GM12878 (cell line): ENCODE data around the gene BMP8B. TPM values are rescaled to one million over a fixed set of nuclear protein-coding genes. Genes with fewer than 3 reads are reported as not detected.

Experiments used
- ATAC-seq: fragments of 200-7000 bp; cut with Tn5 transposase; 3 replicates; pipeline ENCODE4 v1.9.1; 2020; ENCODE audit warnings: mild to moderate bottlenecking, moderate library complexity
- BruUV-seq: library from RNA; stranded (reverse); fragments of 400-500 nt; replicated peaks from 2 replicates; lab custom pipeline; 2021; lab: Mats Ljungman, UMichigan
- CTCF ChIA-PET: fragments of 300-600 bp; sonication (Branson Sonifier 250); formaldehyde crosslinking; extraction: SDS; loops from one replicate; lab custom pipeline; 2021; ENCODE audit warnings: inconsistent platforms; lab: Yijun Ruan, JAX
- POLR2A ChIA-PET: fragments of 350-600 bp; formaldehyde crosslinking; extraction: SDS; loops from one replicate; lab custom pipeline; 2021; ENCODE audit warnings: inconsistent platforms; lab: Charles Lee
- RAD21 ChIA-PET: fragments of 300-600 bp; sonication (Branson Sonifier 250); formaldehyde crosslinking; loops from one replicate; lab custom pipeline; 2023; ENCODE audit warnings: antibody characterized with exemption; ENCODE audit not compliant: unreplicated experiment; lab: Charles Lee
- SMC1A ChIA-PET: fragments of 300-600 bp; sonication (Branson Sonifier 250); formaldehyde crosslinking; loops from one replicate; lab custom pipeline; 2023; ENCODE audit not compliant: unreplicated experiment, uncharacterized antibody; lab: Charles Lee
- DNase-seq: peaks from one replicate; pipeline ENCODE4 v3.0.0-alpha.2; 2011; ENCODE audit warnings: low read depth, low spot score
- FAIRE-seq: peaks from 3 replicates; lab custom pipeline; 2011; peaks lifted over from hg19 to GRCh38; lab: Jason Lieb, UNC
- H2AFZ ChIP-seq: 2 replicates; pipeline ENCODE4 v1.6.0; 2011; ENCODE audit warnings: low read depth, low read length, control low read depth; ENCODE audit not compliant: control insufficient read depth
- H3K27ac ChIP-seq: 2 replicates; pipeline ENCODE4 v1.5.1; 2011; ENCODE audit warnings: control low read depth; ENCODE audit not compliant: control insufficient read depth, insufficient read depth
- H3K27me3 ChIP-seq, 2 experiments: replicated peaks in 1 of 2; 2 replicates each; pipeline versions ENCODE4 v1.6.0 to v1.6.1; 2011; ENCODE audit warnings: low read length in 1 of 2; ENCODE audit not compliant: control insufficient read depth in 2 of 2, insufficient read depth in 2 of 2
- H3K36me3 ChIP-seq, 2 experiments: 2 replicates each; pipeline ENCODE4 v1.5.1; 2011; ENCODE audit warnings: low read length in 1 of 2; ENCODE audit not compliant: control insufficient read depth in 2 of 2, insufficient read depth in 2 of 2
- H3K4me1 ChIP-seq: 2 replicates; pipeline ENCODE4 v1.6.1; 2011; ENCODE audit warnings: mild to moderate bottlenecking, low read length, moderate library complexity, mixed read lengths; ENCODE audit not compliant: control insufficient read depth, insufficient read depth
- H3K4me2 ChIP-seq: 2 replicates; pipeline ENCODE4 v1.6.0; 2011; ENCODE audit warnings: control low read depth; ENCODE audit not compliant: control insufficient read depth, insufficient read depth
- H3K4me3 ChIP-seq: fragments of 200-600 bp; sonication (generic); 2 replicates; pipeline ENCODE4 v1.5.1; 2016
- H3K79me2 ChIP-seq: 2 replicates; pipeline ENCODE4 v1.6.0; 2011; ENCODE audit warnings: low read length; ENCODE audit not compliant: control insufficient read depth, insufficient read depth
- H3K9ac ChIP-seq: 2 replicates; pipeline ENCODE4 v1.8.0; 2011; ENCODE audit warnings: low read length, control low read depth, mixed read lengths; ENCODE audit not compliant: control insufficient read depth, insufficient read depth
- H3K9me3 ChIP-seq: replicated peaks from 3 replicates; pipeline ENCODE4 v1.5.1; 2011; ENCODE audit warnings: mild to moderate bottlenecking, low read length; ENCODE audit not compliant: control insufficient read depth, insufficient read depth
- H4K20me1 ChIP-seq: 2 replicates; pipeline ENCODE4 v1.6.0; 2011; ENCODE audit not compliant: control insufficient read depth, insufficient read depth
- ATF7 ChIP-seq: fragments of 450-650 bp; IDR thresholded peaks from 2 replicates; pipeline ENCODE4 v1.6.1; 2016; ENCODE audit warnings: low read depth, mild to moderate bottlenecking
- CBFB ChIP-seq: IDR thresholded peaks from 2 replicates; pipeline ENCODE4 v1.6.1; 2016; ENCODE audit warnings: antibody characterized with exemption, low read depth
- CHD2 ChIP-seq: IDR thresholded peaks from 2 replicates; pipeline ENCODE4 v1.6.1; 2011; ENCODE audit warnings: low read depth, low read length, improper control_type of control experiment, borderline replicate concordance
- DPF2 ChIP-seq: fragments of 450-650 bp; IDR thresholded peaks from 2 replicates; pipeline ENCODE4 v1.6.1; 2017; ENCODE audit warnings: mild to moderate bottlenecking
- EGR1 ChIP-seq, 2 experiments: IDR thresholded peaks; 1 replicate in 1 of 2; 2 replicates in 1 of 2; pipeline ENCODE4 v1.6.1; 2011 to 2012; ENCODE audit warnings: low read depth in 2 of 2, low read length in 2 of 2, borderline replicate concordance in 1 of 2, mild to moderate bottlenecking in 1 of 2, moderate library complexity in 1 of 2
- FOS ChIP-seq: IDR thresholded peaks from 3 replicates; pipeline ENCODE4 v1.6.1; 2011; ENCODE audit warnings: borderline replicate concordance; ENCODE audit not compliant: insufficient read length; ENCODE audit errors: extremely low read depth
- GABPA ChIP-seq: IDR thresholded peaks from 2 replicates; pipeline ENCODE4 v1.6.1; 2014; ENCODE audit warnings: antibody characterized with exemption, low read depth, mild to moderate bottlenecking, inconsistent platforms
- HCFC1 ChIP-seq: fragments of 150-350 bp; IDR thresholded peaks from 2 replicates; pipeline ENCODE4 v1.6.1; 2014; ENCODE audit warnings: low read length
- HDGF ChIP-seq: fragments of 450-650 bp; IDR thresholded peaks from 2 replicates; pipeline ENCODE4 v1.6.1; 2016; ENCODE audit warnings: antibody characterized with exemption
- IKZF2 ChIP-seq, 2 experiments: fragments of 450-650 bp; IDR thresholded peaks; 2 replicates each; pipeline ENCODE4 v1.6.1; 2017; ENCODE audit warnings: mild to moderate bottlenecking in 2 of 2, moderate library complexity in 2 of 2
- NFYA ChIP-seq: IDR thresholded peaks from 2 replicates; pipeline ENCODE4 v1.6.1; 2011; ENCODE audit warnings: low read depth, mild to moderate bottlenecking, low read length, improper control_type of control experiment, borderline replicate concordance
- PAX8 ChIP-seq: fragments of 450-650 bp; IDR thresholded peaks from 2 replicates; pipeline ENCODE4 v1.6.1; 2017; ENCODE audit warnings: mild to moderate bottlenecking, moderate library complexity
- POLR2AphosphoS5 ChIP-seq: IDR thresholded peaks from 2 replicates; pipeline ENCODE4 v1.6.1; 2011; ENCODE audit warnings: mild to moderate bottlenecking, low read length, inconsistent platforms
- RELA ChIP-seq: fragments of 450-650 bp; IDR thresholded peaks from 2 replicates; pipeline ENCODE4 v1.8.0; 2014; ENCODE audit warnings: borderline replicate concordance; ENCODE audit not compliant: partially characterized antibody
- SIN3A ChIP-seq: IDR thresholded peaks from 2 replicates; pipeline ENCODE4 v1.6.1; 2012; ENCODE audit warnings: low read depth, low read length, improper control_type of control experiment
- SMC3 ChIP-seq: IDR thresholded peaks from 2 replicates; pipeline ENCODE4 v1.6.1; 2011; ENCODE audit warnings: low read length, improper control_type of control experiment, borderline replicate concordance
- YY1 ChIP-seq: IDR thresholded peaks from 2 replicates; pipeline ENCODE4 v1.6.1; 2011; ENCODE audit warnings: low read depth, mild to moderate bottlenecking, low read length
- ZNF207 ChIP-seq: fragments of 450-650 bp; IDR thresholded peaks from 2 replicates; pipeline ENCODE4 v1.6.1; 2014; ENCODE audit warnings: antibody characterized with exemption, mild to moderate bottlenecking, borderline replicate concordance
- ZZZ3 ChIP-seq: IDR thresholded peaks from 2 replicates; pipeline ENCODE4 v1.6.1; 2011; ENCODE audit warnings: low read depth; ENCODE audit not compliant: control insufficient read depth, insufficient read length
- WGBS: methylation state at CpG from one replicate; pipeline ENCODE4 v1.1.6; 2016; ENCODE audit warnings: low lambda C conversion rate; ENCODE audit not compliant: insufficient replicate concordance, insufficient coverage; ENCODE audit errors: missing lambda C conversion rate; 5-methylcytosine and 5-hydroxymethylcytosine counted together
- in situ Hi-C: fragments of 300-500 bp; cut with MboI; formaldehyde crosslinking; loops from 9 replicates; pipeline ENCODE4 v1.14.3; 2018; ENCODE audit warnings: mixed read lengths
- intact Hi-C: fragments of 100-400 bp; cut with micrococcal nuclease; formaldehyde crosslinking; loops from one replicate; pipeline ENCODE4 v1.14.2; 2022; ENCODE audit not compliant: unreplicated experiment
- polyA plus RNA-seq, 11 experiments: library from polyadenylated mRNA; depleted of rRNA in 4 of 11; unstranded in 6 of 11; stranded (reverse) in 5 of 11; fragments of >200 nt; fragmentation: Nextera tagmentation in 4 of 11; fragmentation: Illumina TruSeq in 1 of 11; extraction: Ambion mirVana in 4 of 11; extraction: Trizol in 1 of 11; gene quantifications; 1 replicate in 1 of 11; 2 replicates in 10 of 11; pipeline versions ENCODE4 v1.2.1 to v1.2.3, GENCODE V29; 2011 to 2016; ENCODE audit warnings: inconsistent platforms in 2 of 11, missing spikeins in 2 of 11, low read depth in 1 of 11
- total RNA-seq, 4 experiments: library from RNA; depleted of rRNA in 3 of 4; stranded (reverse); fragments of >200 nt in 3 of 4; fragmentation: Illumina TruSeq in 1 of 4; extraction: Trizol in 1 of 4; gene quantifications; 2 replicates each; pipeline versions ENCODE4 v1.2.1 to v1.2.3, GENCODE V29; 2013 to 2021
- TF ChIP-seq, protein P1 (sequence below), 3 experiments: IDR thresholded peaks in 2 of 3; conservative IDR thresholded peaks in 1 of 3; 2 replicates each; pipeline ENCODE4 v1.5.1; 2011; ENCODE audit warnings: low read depth in 3 of 3, low read length in 3 of 3, mild to moderate bottlenecking in 3 of 3, control low read depth in 2 of 3, moderate library complexity in 2 of 3, inconsistent platforms in 1 of 3, mixed read lengths in 1 of 3; ENCODE audit not compliant: control insufficient read depth in 2 of 3, insufficient read depth in 1 of 3; ENCODE audit errors: extremely low read depth in 1 of 3
- TF ChIP-seq, protein P2 (sequence below): fragments of 450-650 bp; conservative IDR thresholded peaks from 2 replicates; pipeline ENCODE4 v1.6.1; 2017; ENCODE audit warnings: mild to moderate bottlenecking, moderate library complexity

Gene BMP8B
- total and polyA plus RNA-seq, 10 of the 15 experiments (the other 5 are each of a cell fraction or from before 2014, with no cell fraction given) = 0.09 to 1.2 (median 0.52) TPM

DNA sequence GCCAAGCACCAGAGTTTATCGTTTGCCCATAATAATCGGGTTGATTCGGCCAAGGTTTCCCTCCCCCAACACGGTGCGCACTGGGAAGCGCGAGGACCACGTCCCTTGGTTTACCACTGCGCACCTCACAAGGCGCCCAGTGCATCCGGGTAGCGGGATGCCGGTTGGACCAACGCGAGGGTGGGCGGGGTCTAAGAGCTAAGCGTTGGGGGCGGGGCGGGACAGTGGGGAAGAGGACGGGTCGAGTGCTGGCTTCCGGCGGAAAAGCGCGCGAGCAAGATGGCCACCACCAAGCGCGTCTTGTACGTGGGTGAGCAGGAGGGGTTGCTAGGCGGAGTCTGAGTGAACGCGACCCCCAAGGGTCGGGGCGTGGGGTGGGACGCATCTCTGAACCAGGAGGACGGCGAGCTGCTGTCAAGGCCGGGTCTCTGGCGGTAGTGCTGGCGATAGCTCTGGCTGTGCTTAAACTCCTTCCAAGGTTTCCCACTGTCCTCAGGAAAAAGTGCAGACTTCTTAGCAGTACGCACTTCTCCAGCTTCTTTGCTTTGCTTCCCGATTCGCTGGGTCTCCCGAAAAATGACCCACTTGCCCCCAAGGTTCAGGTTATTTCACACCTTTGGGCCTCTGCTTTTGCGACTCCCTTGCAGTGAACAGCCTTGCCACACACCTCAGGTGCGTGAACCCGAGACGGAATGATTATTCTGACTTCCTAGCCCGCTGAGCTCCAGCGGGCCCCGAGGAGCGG lies 49.9 kb downstream of the BMP8B start, which contains the start of gene PPIE:
Gene PPIE, plus strand, starts transcription at position 261 of the 745 bp plus-strand sequence. Its CDS starts 19 bp downstream, at position 280.
- SMC1A ChIA-PET = interaction anchor here (1.0 to 2.1 kb wide), 6 partner anchors 12 to 200 kb away, joined by 3 to 10 read pairs (median 4); partner anchors contain the start of gene NT5C1A
- H4K20me1 ChIP-seq = no peaks in the 10 kb centered on the region
- CTCF ChIA-PET = interaction anchor here (0.6 to 2.6 kb wide), 10 partner anchors 9 to 552 kb away, joined by 3 to 8 read pairs (median 4); no protein-coding TSS in a partner anchor
- no peaks in the 10 kb centered on the region for H3K9me3 ChIP-seq
- no TSS peak for BruUV-seq
- H3K4me2 ChIP-seq = peak within 1 kb of the TSS; percentile 71
- peak within 1 kb of the TSS; percentile 86 for H3K9ac ChIP-seq
- peaks cover 9% of the 10 kb centered on the region for H3K4me1 ChIP-seq
- 2% methylated on average over 52 of the region's 52 CpGs for WGBS
- FAIRE-seq (peak; percentile 92), ATAC-seq (peak; percentile 99), DNase-seq (peak; percentile 70)
- intact Hi-C loops = no loop called here
- peak within 1 kb of the TSS; percentile 99 for H3K4me3 ChIP-seq
- H3K36me3 ChIP-seq = peaks cover 5 to 8% of the 10 kb centered on the region in 2 experiments; a peak in 3 of 4 replicates
- RAD21 ChIA-PET = interaction anchor here (0.8 to 1.8 kb wide), 3 partner anchors 16 to 61 kb away, joined by 3 to 4 read pairs (median 4); no protein-coding TSS in a partner anchor
- H3K79me2 ChIP-seq = peaks cover 21% of the 10 kb centered on the region
- H2AFZ ChIP-seq = peak within 1 kb of the TSS; percentile 96
- POLR2A ChIA-PET = interaction anchor here (0.6 to 1.0 kb wide), 4 partner anchors 12 to 223 kb away, joined by 3 to 5 read pairs (median 4); no protein-coding TSS in a partner anchor
- in situ Hi-C loops = no loop called here
- H3K27ac ChIP-seq = peak within 1 kb of the TSS; percentile 79
- H3K27me3 ChIP-seq = no peaks in the 10 kb centered on the region
- TF ChIP-seq ZNF207 (no peak), GABPA (peak; percentile 82), CHD2 (peak; percentile 60; the same call in 1 of the 2 replicates), HCFC1 (peak; percentile 22; the same call in 1 of the 2 replicates), ATF7 (0 out of 2 replicates have a peak, but pooled peaks have one; percentile 11), YY1 (peak; percentile 97), DPF2 (no peak), EGR1 (IDR thresholded peaks at IDR 0.05; ENCODE audit: borderline replicate concordance in 1 of 2, low read depth in 2 of 2, low read length in 2 of 2) (peak in 1 of 2 experiments; percentile 63; a peak in 2 of 3 replicates), CBFB (no peak), ZZZ3 (no peak), HDGF (0 out of 2 replicates have a peak, but pooled peaks have one; percentile 25), POLR2AphosphoS5 (peak; percentile 91), NFYA (no peak), IKZF2 (IDR thresholded peaks at IDR 0.05) (peak in 1 of 2 experiments; percentile 29; a peak in 1 of 4 replicates), SIN3A (peak; percentile 69), SMC3 (no peak), FOS (no peak), PAX8 (no peak), RELA (no peak)
- TF ChIP-seq, protein P1, sequence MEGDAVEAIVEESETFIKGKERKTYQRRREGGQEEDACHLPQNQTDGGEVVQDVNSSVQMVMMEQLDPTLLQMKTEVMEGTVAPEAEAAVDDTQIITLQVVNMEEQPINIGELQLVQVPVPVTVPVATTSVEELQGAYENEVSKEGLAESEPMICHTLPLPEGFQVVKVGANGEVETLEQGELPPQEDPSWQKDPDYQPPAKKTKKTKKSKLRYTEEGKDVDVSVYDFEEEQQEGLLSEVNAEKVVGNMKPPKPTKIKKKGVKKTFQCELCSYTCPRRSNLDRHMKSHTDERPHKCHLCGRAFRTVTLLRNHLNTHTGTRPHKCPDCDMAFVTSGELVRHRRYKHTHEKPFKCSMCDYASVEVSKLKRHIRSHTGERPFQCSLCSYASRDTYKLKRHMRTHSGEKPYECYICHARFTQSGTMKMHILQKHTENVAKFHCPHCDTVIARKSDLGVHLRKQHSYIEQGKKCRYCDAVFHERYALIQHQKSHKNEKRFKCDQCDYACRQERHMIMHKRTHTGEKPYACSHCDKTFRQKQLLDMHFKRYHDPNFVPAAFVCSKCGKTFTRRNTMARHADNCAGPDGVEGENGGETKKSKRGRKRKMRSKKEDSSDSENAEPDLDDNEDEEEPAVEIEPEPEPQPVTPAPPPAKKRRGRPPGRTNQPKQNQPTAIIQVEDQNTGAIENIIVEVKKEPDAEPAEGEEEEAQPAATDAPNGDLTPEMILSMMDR (IDR thresholded peaks at IDR 0.05 in 2 of 3, conservative IDR thresholded peaks at IDR 0.05 in 1 of 3; ENCODE audit: control insufficient read depth in 2 of 3, extremely low read depth in 1 of 3, insufficient read depth in 1 of 3, low read depth in 3 of 3, low read length in 3 of 3) = no peak
- TF ChIP-seq, protein P2, sequence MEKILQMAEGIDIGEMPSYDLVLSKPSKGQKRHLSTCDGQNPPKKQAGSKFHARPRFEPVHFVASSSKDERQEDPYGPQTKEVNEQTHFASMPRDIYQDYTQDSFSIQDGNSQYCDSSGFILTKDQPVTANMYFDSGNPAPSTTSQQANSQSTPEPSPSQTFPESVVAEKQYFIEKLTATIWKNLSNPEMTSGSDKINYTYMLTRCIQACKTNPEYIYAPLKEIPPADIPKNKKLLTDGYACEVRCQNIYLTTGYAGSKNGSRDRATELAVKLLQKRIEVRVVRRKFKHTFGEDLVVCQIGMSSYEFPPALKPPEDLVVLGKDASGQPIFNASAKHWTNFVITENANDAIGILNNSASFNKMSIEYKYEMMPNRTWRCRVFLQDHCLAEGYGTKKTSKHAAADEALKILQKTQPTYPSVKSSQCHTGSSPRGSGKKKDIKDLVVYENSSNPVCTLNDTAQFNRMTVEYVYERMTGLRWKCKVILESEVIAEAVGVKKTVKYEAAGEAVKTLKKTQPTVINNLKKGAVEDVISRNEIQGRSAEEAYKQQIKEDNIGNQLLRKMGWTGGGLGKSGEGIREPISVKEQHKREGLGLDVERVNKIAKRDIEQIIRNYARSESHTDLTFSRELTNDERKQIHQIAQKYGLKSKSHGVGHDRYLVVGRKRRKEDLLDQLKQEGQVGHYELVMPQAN = peak; percentile 66
